GM12878 (cell line): ENCODE measurements around the gene SLC46A2. TPM values are rescaled to one million over a fixed set of nuclear protein-coding genes. Genes with fewer than 3 reads are reported as not detected.

ENCODE experiments used
- ATAC-seq: fragments of 200-7000 bp; cut with Tn5 transposase; 3 replicates; pipeline ENCODE4 v1.9.1; 2020; ENCODE audit warnings: mild to moderate bottlenecking, moderate library complexity
- BruUV-seq: library from RNA; stranded (reverse); fragments of 400-500 nt; replicated peaks from 2 replicates; lab custom pipeline; 2021; lab: Mats Ljungman, UMichigan
- CTCF ChIA-PET: fragments of 300-600 bp; sonication (Branson Sonifier 250); formaldehyde crosslinking; extraction: SDS; loops from one replicate; lab custom pipeline; 2021; ENCODE audit warnings: inconsistent platforms; lab: Yijun Ruan, JAX
- POLR2A ChIA-PET: fragments of 350-600 bp; formaldehyde crosslinking; extraction: SDS; loops from one replicate; lab custom pipeline; 2021; ENCODE audit warnings: inconsistent platforms; lab: Charles Lee
- RAD21 ChIA-PET: fragments of 300-600 bp; sonication (Branson Sonifier 250); formaldehyde crosslinking; loops from one replicate; lab custom pipeline; 2023; ENCODE audit warnings: antibody characterized with exemption; ENCODE audit not compliant: unreplicated experiment; lab: Charles Lee
- SMC1A ChIA-PET: fragments of 300-600 bp; sonication (Branson Sonifier 250); formaldehyde crosslinking; loops from one replicate; lab custom pipeline; 2023; ENCODE audit not compliant: unreplicated experiment, uncharacterized antibody; lab: Charles Lee
- DNase-seq: peaks from one replicate; pipeline ENCODE4 v3.0.0-alpha.2; 2011; ENCODE audit warnings: low read depth, low spot score
- FAIRE-seq: peaks from 3 replicates; lab custom pipeline; 2011; peaks lifted over from hg19 to GRCh38; lab: Jason Lieb, UNC
- H2AFZ ChIP-seq: 2 replicates; pipeline ENCODE4 v1.6.0; 2011; ENCODE audit warnings: low read depth, low read length, control low read depth; ENCODE audit not compliant: control insufficient read depth
- H3K27ac ChIP-seq: 2 replicates; pipeline ENCODE4 v1.5.1; 2011; ENCODE audit warnings: control low read depth; ENCODE audit not compliant: control insufficient read depth, insufficient read depth
- H3K27me3 ChIP-seq, 2 experiments: replicated peaks in 1 of 2; 2 replicates each; pipeline versions ENCODE4 v1.6.0 to v1.6.1; 2011; ENCODE audit warnings: low read length in 1 of 2; ENCODE audit not compliant: control insufficient read depth in 2 of 2, insufficient read depth in 2 of 2
- H3K36me3 ChIP-seq, 2 experiments: 2 replicates each; pipeline ENCODE4 v1.5.1; 2011; ENCODE audit warnings: low read length in 1 of 2; ENCODE audit not compliant: control insufficient read depth in 2 of 2, insufficient read depth in 2 of 2
- H3K4me1 ChIP-seq: 2 replicates; pipeline ENCODE4 v1.6.1; 2011; ENCODE audit warnings: mild to moderate bottlenecking, low read length, moderate library complexity, mixed read lengths; ENCODE audit not compliant: control insufficient read depth, insufficient read depth
- H3K4me2 ChIP-seq: 2 replicates; pipeline ENCODE4 v1.6.0; 2011; ENCODE audit warnings: control low read depth; ENCODE audit not compliant: control insufficient read depth, insufficient read depth
- H3K4me3 ChIP-seq: fragments of 200-600 bp; sonication (generic); 2 replicates; pipeline ENCODE4 v1.5.1; 2016
- H3K79me2 ChIP-seq: 2 replicates; pipeline ENCODE4 v1.6.0; 2011; ENCODE audit warnings: low read length; ENCODE audit not compliant: control insufficient read depth, insufficient read depth
- H3K9ac ChIP-seq: 2 replicates; pipeline ENCODE4 v1.8.0; 2011; ENCODE audit warnings: low read length, control low read depth, mixed read lengths; ENCODE audit not compliant: control insufficient read depth, insufficient read depth
- H3K9me3 ChIP-seq: replicated peaks from 3 replicates; pipeline ENCODE4 v1.5.1; 2011; ENCODE audit warnings: mild to moderate bottlenecking, low read length; ENCODE audit not compliant: control insufficient read depth, insufficient read depth
- H4K20me1 ChIP-seq: 2 replicates; pipeline ENCODE4 v1.6.0; 2011; ENCODE audit not compliant: control insufficient read depth, insufficient read depth
- BRCA1 ChIP-seq: IDR thresholded peaks from 2 replicates; pipeline ENCODE4 v1.6.1; 2011; ENCODE audit warnings: low read depth, low read length, improper control_type of control experiment
- E2F4 ChIP-seq: IDR thresholded peaks from 2 replicates; pipeline ENCODE4 v1.6.1; 2012; ENCODE audit warnings: low read depth, low read length, improper control_type of control experiment
- EP300 ChIP-seq, 2 experiments: fragments of 150-350 bp in 1 of 2; IDR thresholded peaks; 2 replicates each; pipeline ENCODE4 v1.6.1; 2011 to 2012; ENCODE audit warnings: low read depth in 2 of 2, low read length in 2 of 2, borderline replicate concordance in 1 of 2, improper control_type of control experiment in 1 of 2, inconsistent platforms in 1 of 2; ENCODE audit not compliant: control insufficient read depth in 1 of 2
- ETV6 ChIP-seq, 2 experiments: fragments of 450-650 bp in 1 of 2; IDR thresholded peaks in 1 of 2; conservative IDR thresholded peaks in 1 of 2; 2 replicates each; pipeline ENCODE4 v1.6.1; 2014; ENCODE audit warnings: antibody characterized with exemption in 1 of 2, borderline replicate concordance in 1 of 2, low read depth in 1 of 2, mild to moderate bottlenecking in 1 of 2, moderate library complexity in 1 of 2
- KLF5 ChIP-seq: fragments of 450-650 bp; IDR thresholded peaks from 2 replicates; pipeline ENCODE4 v1.6.1; 2014; ENCODE audit warnings: mild to moderate bottlenecking; ENCODE audit not compliant: partially characterized antibody
- LARP7 ChIP-seq: fragments of 450-650 bp; IDR thresholded peaks from 2 replicates; pipeline ENCODE4 v1.6.1; 2017; ENCODE audit warnings: mild to moderate bottlenecking
- MTA2 ChIP-seq: fragments of 450-650 bp; IDR thresholded peaks from 2 replicates; pipeline ENCODE4 v1.6.1; 2016; ENCODE audit warnings: low read depth, mild to moderate bottlenecking, moderate library complexity
- PKNOX1 ChIP-seq: fragments of 450-650 bp; IDR thresholded peaks from 2 replicates; pipeline ENCODE4 v1.6.1; 2016; ENCODE audit warnings: mild to moderate bottlenecking
- PML ChIP-seq: IDR thresholded peaks from 2 replicates; pipeline ENCODE4 v1.6.1; 2012; ENCODE audit warnings: low read length, inconsistent platforms
- RFX5 ChIP-seq: IDR thresholded peaks from 2 replicates; pipeline ENCODE4 v1.6.1; 2011; ENCODE audit warnings: low read depth, low read length, improper control_type of control experiment
- SIN3A ChIP-seq: IDR thresholded peaks from 2 replicates; pipeline ENCODE4 v1.6.1; 2012; ENCODE audit warnings: low read depth, low read length, improper control_type of control experiment
- USF1 ChIP-seq: IDR thresholded peaks from 2 replicates; pipeline ENCODE4 v1.6.1; 2011; ENCODE audit warnings: borderline replicate concordance, low read depth, mild to moderate bottlenecking, moderate library complexity, mixed read lengths, low read length; ENCODE audit not compliant: insufficient read depth; ENCODE audit errors: extremely low read length
- YBX1 ChIP-seq: fragments of 450-650 bp; IDR thresholded peaks from 2 replicates; pipeline ENCODE4 v1.6.1; 2016; ENCODE audit warnings: antibody characterized with exemption
- ZBTB33 ChIP-seq: fragments of 450-650 bp; IDR thresholded peaks from 2 replicates; pipeline ENCODE4 v1.6.1; 2017; ENCODE audit warnings: mild to moderate bottlenecking
- ZNF274 ChIP-seq: IDR thresholded peaks from one replicate; pipeline ENCODE4 v1.8.0; 2011; ENCODE audit not compliant: insufficient read length, insufficient read depth
- WGBS: methylation state at CpG from one replicate; pipeline ENCODE4 v1.1.6; 2016; ENCODE audit warnings: low lambda C conversion rate; ENCODE audit not compliant: insufficient replicate concordance, insufficient coverage; ENCODE audit errors: missing lambda C conversion rate; 5-methylcytosine and 5-hydroxymethylcytosine counted together
- in situ Hi-C: fragments of 300-500 bp; cut with MboI; formaldehyde crosslinking; loops from 9 replicates; pipeline ENCODE4 v1.14.3; 2018; ENCODE audit warnings: mixed read lengths
- intact Hi-C: fragments of 100-400 bp; cut with micrococcal nuclease; formaldehyde crosslinking; loops from one replicate; pipeline ENCODE4 v1.14.2; 2022; ENCODE audit not compliant: unreplicated experiment
- polyA plus RNA-seq, 11 experiments: library from polyadenylated mRNA; depleted of rRNA in 4 of 11; unstranded in 6 of 11; stranded (reverse) in 5 of 11; fragments of >200 nt; fragmentation: Nextera tagmentation in 4 of 11; fragmentation: Illumina TruSeq in 1 of 11; extraction: Ambion mirVana in 4 of 11; extraction: Trizol in 1 of 11; gene quantifications; 1 replicate in 1 of 11; 2 replicates in 10 of 11; pipeline versions ENCODE4 v1.2.1 to v1.2.3, GENCODE V29; 2011 to 2016; ENCODE audit warnings: inconsistent platforms in 2 of 11, missing spikeins in 2 of 11, low read depth in 1 of 11
- total RNA-seq, 4 experiments: library from RNA; depleted of rRNA in 3 of 4; stranded (reverse); fragments of >200 nt in 3 of 4; fragmentation: Illumina TruSeq in 1 of 4; extraction: Trizol in 1 of 4; gene quantifications; 2 replicates each; pipeline versions ENCODE4 v1.2.1 to v1.2.3, GENCODE V29; 2013 to 2021

Gene SLC46A2
- total and polyA plus RNA-seq, 10 of the 15 experiments (the other 5 are each of a cell fraction or from before 2014, with no cell fraction given): not detected

GRCh38 chr9:112848316-112849151, 42.1 kb downstream of the SLC46A2 start (continued):
- TF ChIP-seq BRCA1 (no peak), RFX5 (no peak), USF1 (no peak), SIN3A (no peak), E2F4 (no peak), PML (no peak)

GRCh38 chr9:112846528-112847488, 43.9 kb downstream of the SLC46A2 start:
- DNase-seq: no peak
- RAD21 ChIA-PET: interaction anchor here (1.0 kb wide), 1 partner anchor 56 kb away, joined by 3 read pairs; no protein-coding TSS in a partner anchor
- Histone ChIP-seq H3K4me3 (no peak overlapping the region), H3K27ac (no peak overlapping the region), H3K4me2 (no peak overlapping the region), H4K20me1 (no peaks in the 10 kb centered on the region; the same call in 1 of the 2 replicates), H3K9me3 (no peaks in the 10 kb centered on the region), H3K9ac (no peak overlapping the region), H3K79me2 (no peaks in the 10 kb centered on the region), H3K27me3 (no peaks in the 10 kb centered on the region; a peak in 1 of 4 replicates), H2AFZ (no peak overlapping the region), H3K4me1 (peaks cover 11% of the 10 kb centered on the region), H3K36me3 (no peaks in the 10 kb centered on the region)
- 78% methylated on average over 14 of the region's 14 CpGs for WGBS
- in situ Hi-C loops (no loop called here), intact Hi-C loops (no loop called here)
- no peak for FAIRE-seq
- CTCF ChIA-PET: interaction anchor here (0.7 to 9.1 kb wide), 6 partner anchors 12 to 125 kb away, joined by 3 to 138 read pairs (median 4); no protein-coding TSS in a partner anchor
- POLR2A ChIA-PET: no interaction called here
- SMC1A ChIA-PET: interaction anchor here (0.6 to 4.3 kb wide), 4 partner anchors 11 to 1235 kb away, joined by 3 to 53 read pairs (median 5); no protein-coding TSS in a partner anchor
- no TSS peak for BruUV-seq
- no peak for ATAC-seq
- TF ChIP-seq ETV6 (conservative IDR thresholded peaks at IDR 0.05 in 1 of 2, IDR thresholded peaks at IDR 0.05 in 1 of 2; ENCODE audit: borderline replicate concordance in 1 of 2, low read depth in 1 of 2): no peak
- no peak for TF ChIP-seq EP300 (IDR thresholded peaks at IDR 0.05; ENCODE audit: borderline replicate concordance in 1 of 2, control insufficient read depth in 1 of 2, low read depth in 2 of 2, low read length in 2 of 2)
- TF ChIP-seq ZNF274: no peak
- no peak for TF ChIP-seq ZBTB33
- no peak for TF ChIP-seq PKNOX1
- no peak for TF ChIP-seq KLF5
- no peak for TF ChIP-seq YBX1
- TF ChIP-seq MTA2: no peak
- no peak for TF ChIP-seq LARP7
